NCI-H748 (cell line): Measurements from ENCODE around the gene AKT3.
"Not testable (repeated sequence)": the region's sequence is repeated elsewhere in the genome, so short reads cannot be mapped to it uniquely, and the experiment has no call there.

ENCODE experiments used
- DNase-seq: peaks from one replicate; lab custom pipeline; 2025; ENCODE audit not compliant: unreplicated experiment; lab: John Stamatoyannopoulos, UW

AKT3 gene

GRCh38 chr1:243850202-243850451 is at the start of gene AKT3:
TSS of gene AKT3 (minus strand) at chr1:243850243. CDS start at chr1:243843170, 7,073 bp downstream.
- peak; percentile 92 for DNase-seq

DNA sequence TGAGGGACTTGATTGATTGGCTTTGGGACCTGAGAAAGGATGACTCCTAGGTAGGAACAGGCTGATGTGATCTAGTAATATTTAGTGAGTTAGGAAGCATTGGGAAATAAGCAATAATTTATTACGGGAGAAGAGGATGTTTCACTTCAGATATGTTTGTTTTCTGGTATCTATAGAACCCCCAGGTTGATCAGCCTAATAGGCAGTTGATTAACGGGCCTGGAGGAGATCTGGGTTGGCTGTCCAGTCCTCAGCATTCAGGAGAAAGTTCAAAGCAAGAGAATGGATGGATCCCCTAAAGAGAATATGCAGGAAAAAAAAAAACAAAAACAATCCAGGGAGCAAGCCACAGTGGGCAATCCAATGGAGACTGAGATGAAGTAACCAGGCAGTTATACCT is 48.2 kb upstream of the AKT3 start:
- DNase-seq, result no peak

DNA sequence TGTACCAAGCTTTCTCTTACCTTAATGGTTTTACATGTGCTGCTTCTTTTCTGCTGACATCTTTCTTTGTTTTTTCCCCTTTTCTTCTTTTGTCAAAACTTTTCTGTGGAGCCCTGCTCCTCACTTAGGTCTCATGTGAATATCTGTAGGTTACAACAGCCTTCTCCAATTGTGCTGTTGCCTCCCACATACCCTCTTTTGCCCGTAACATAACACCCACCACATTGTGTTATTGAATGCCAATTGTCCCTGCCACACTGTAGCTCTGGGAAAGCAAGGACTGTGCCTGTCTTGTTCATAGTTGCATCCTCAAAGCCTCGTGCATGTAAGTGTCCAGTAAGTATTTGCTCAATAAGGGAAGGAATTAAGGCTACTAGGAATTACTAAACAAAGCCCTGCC is 46.3 kb upstream of the AKT3 start:
- no peak for DNase-seq

- DNase-seq, result no peak
Measured at GRCh38 chr1:243892456-243892855, 42.4 kb upstream of the AKT3 start.

DNA sequence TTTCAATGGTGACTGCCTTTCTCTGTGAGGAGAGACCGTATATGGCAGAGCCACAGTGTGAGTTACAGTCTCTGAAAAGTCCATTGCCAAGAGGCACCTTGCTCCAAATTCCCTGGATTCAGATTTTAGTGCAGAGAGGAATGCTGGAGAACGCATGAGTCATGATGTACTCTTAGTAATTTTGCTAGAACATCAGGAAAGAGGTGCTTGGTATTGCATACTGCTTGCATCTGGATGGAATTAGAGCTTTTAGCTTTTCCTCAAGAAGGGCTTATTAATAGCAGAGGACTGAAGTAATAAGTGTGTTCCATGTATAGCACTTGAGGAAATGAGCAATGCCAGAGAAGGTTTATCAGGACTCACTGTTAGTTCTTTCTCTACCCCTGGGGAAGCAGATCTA is 40.5 kb upstream of the AKT3 start:
- DNase-seq, result no peak

DNA sequence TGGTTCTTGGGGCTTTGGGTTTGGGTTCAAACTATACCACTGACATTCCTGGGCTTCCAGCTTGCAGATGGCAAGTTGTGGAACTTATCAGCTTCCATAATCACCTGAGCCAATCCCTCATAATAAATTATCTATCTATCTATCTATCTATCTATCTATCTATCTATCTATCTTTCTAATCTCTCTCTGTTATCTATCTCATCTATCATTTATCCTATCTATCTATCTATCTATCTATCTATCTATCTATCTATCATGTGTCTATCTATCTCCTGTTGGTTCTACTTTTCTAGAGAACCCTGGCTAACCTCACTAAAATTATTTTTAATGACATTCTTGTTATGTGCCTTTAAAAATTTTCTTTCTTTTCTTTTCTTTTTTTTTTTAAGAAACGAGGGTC is 35.8 kb upstream of the AKT3 start:
- no peak for DNase-seq

DNA sequence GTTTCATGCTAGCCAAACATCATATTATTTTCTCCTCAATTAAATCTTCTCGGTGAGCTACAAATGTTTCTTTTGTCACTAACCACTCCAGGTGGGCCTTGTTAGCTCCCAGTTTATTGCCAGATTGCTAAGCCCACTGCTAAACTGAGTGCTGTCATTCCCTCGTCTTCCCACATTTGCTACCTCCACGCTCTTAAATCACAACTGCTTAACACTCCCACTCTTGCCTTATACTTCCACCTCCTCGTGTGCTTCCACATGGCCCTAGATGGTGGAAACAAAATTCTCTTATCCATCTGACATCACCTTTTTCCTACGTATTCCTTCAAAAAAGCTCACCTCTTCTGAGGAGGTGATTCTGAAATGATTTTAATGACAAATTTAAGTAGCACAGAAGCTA is 34.6 kb upstream of the AKT3 start:
- no peak for DNase-seq

DNA sequence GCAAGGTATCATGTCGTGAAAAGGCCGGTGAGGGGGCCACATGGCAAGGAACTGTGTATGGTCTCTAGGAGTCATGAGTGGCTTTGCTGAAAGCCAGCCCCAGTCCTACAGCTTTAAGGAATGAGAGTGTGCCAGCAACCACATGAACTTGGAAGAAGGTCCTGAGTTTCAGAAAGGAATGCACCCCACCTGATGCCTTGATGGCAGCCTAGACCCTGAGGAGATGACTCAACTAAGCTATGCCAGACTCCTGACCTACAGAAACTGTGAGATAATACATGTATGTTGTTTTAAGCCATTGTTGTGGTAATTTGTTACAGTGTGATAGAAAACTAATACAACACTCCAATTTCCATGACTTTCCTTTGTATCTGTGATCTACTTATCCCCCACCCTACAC is 33.5 kb upstream of the AKT3 start:
- no peak for DNase-seq

- DNase-seq, result peak; percentile 54
Measured at GRCh38 chr1:243882276-243882675, 32.2 kb upstream of the AKT3 start.

DNA sequence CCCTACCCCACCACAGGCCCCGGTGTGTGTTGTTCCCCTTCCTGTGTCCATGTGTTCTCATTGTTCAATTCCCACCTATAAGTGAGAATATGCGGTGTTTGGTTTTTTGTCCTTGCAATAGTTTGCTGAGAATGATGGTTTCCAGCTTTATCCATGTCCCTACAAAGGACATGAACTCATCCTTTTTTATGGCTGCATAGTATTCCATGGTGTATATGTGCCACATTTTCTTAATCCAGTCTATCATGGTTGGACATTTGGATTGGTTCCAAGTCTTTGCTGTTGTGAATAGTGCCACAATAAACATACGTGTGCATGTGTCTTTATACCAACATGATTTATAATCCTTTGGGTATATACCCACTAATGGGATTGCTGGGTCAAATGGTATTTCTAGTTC is 27.0 kb upstream of the AKT3 start:
- DNase-seq, result not testable (repeated sequence)

GRCh38 chr1:243855616-243856318 is 5.7 kb upstream of the AKT3 start:
- no peak for DNase-seq

DNA sequence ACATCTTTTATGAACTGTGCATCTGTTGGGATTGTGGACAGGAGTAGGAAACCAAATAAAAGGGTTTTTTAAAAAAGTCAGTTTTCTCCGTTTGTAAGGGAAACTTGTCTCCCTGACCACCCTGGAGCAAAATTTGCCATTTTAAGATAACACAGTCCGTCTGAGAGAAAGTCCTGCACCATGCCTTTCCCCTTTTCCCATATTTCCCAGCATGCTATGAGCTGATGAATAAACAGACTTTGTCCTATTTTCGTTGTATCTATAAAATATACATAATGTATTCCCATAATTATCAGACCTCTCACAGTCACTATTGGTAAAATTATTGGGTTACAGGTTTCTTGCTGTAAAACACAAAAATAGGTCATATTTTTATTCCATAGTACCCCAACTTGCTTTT is 1.7 kb upstream of the AKT3 start:
- DNase-seq, result no peak

- DNase-seq, result no peak
Measured at GRCh38 chr1:243851257-243851756, 1.3 kb upstream of the AKT3 start.

- peak; percentile 93 for DNase-seq
Measured at GRCh38 chr1:243850452-243851256, 611 bp upstream of the AKT3 start.

DNA sequence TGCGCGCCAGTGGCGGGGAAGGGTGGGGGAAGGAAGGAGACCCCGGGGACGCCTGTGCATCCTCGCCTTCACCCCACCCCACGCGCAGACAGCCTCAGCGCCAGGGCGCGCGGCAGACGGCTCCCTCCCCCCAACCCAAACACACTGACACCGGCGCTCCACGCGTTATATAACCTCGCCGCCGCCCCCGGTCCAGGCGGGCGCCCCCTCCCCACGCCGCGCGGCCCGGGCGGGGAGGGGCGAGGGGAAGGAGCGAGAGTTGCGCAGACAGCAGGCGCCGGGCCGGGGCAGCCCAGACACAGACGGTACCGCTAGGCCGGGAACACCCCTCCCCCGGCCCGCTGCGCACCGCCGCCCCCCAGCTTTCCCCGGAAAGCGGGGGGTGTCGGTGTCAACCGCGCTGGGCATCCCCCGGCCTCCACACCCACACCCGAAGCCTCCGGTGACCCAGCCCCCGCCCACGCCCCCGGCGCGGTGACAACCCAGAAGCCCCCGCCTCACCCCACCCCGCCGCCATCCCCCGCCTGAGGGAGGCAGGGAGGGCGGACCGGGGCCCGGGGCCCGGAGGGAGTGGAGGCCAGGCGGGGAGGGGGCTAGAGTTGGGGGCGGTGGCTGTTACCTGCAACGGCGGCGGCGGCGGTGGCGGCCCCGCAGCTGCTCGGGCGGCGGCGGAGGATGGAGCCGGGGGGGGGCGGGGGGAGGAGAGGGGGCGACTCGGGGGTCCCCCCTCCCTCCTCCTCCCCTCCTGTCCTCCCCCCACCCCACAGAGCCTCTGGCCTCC is 432 bp downstream of the AKT3 start:
- peak; percentile 71 for DNase-seq

GRCh38 chr1:243848858-243849420 is 1.1 kb downstream of the AKT3 start:
- peak; percentile 75 for DNase-seq

DNA sequence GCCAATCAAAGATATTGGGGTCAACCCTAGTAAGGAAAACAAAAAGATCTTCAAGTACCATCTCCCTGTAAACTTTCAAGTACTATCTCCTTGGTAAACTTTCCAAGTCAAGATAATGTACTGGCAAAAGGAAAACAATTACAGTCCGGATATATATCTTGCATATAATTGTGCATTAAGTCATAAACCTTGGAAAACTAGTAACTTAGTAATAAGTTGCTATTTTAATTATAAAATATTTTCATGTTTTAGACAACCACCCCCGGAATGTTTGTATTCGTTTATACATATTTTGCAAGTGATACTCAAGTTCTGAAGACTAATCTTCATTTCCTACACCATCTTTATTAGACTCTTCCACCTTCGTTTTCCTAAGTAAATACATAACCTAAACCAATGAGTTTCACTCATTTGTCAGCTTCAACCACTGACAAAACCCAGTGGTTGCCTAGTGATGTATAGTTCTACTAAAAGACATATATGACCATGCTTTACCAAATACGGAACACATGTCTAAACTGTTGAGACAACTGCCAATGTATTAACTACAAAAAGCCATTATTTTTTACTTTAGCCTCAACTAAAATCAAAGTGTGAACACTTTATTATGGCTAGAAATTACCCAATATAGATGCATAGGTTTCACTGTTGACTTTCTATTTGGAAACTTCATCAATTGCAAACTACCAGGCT is 1.7 kb downstream of the AKT3 start:
- DNase-seq, result peak; percentile 8

DNA sequence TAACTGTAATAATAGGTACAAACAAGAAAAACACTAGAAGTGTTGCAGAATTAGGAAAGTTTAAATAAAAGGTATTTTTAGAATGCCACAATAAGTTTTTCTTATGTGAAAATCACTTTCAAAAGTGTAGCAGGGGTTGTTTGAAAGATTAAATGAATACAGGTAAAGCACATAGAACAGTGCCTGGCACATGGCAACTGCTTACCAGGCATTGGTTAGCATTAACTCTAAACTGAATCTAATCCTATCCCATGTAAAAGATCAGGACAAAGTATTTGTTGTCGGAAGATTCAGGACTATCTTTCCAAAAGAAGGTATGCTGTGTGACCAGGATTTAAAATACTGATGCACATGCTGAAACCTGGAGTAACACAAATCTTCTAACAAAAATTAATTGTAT is 3.3 kb downstream of the AKT3 start:
- no peak for DNase-seq

- no peak for DNase-seq
Measured at GRCh38 chr1:243845888-243846287, 4.2 kb downstream of the AKT3 start.

GRCh38 chr1:243844186-243844585 is 5.9 kb downstream of the AKT3 start:
- DNase-seq, result no peak

GRCh38 chr1:243842978-243843511 is 7.0 kb downstream of the AKT3 start:
- no peak for DNase-seq
